ENCODE measurements around the gene MACIR.

- TF ChIP-seq POLR2A (conservative IDR thresholded peaks at IDR 0.05) (no peak), ZZZ3 (IDR thresholded peaks at IDR 0.05) (no peak), CTCF (IDR thresholded peaks at IDR 0.05 in 2 of 3, conservative IDR thresholded peaks at IDR 0.05 in 1 of 3; ENCODE audit: insufficient read depth in 2 of 3, low read depth in 1 of 3, low read length in 3 of 3) (no peak), MYNN (IDR thresholded peaks at IDR 0.05) (no peak), MYNN (CRISPR knock-in tag; IDR thresholded peaks at IDR 0.05) (no peak)
Measured at GRCh38 chr5:103290846-103291245, 32.3 kb downstream of the MACIR start.
